K562 (cell line): ENCODE results near the gene CMTM4. TPM values are rescaled to one million over a fixed set of nuclear protein-coding genes. Genes with fewer than 3 reads are reported as not detected.
A peak's percentile ranks its signal among the peaks of the same experiment; 100 is the strongest.

Experiments
- ATF1 ChIP-seq, 2 experiments: fragments of 450-650 bp in 1 of 2; IDR thresholded peaks; 2 replicates each; pipeline ENCODE4 v1.6.1; 2016; ENCODE audit warnings: missing compliant biosample characterization in 1 of 2, missing genetic modification characterization in 1 of 2
- CREM ChIP-seq: IDR thresholded peaks from 2 replicates; pipeline ENCODE4 v1.6.1; 2014; ENCODE audit warnings: antibody characterized with exemption, low read depth
- ETS1 ChIP-seq: conservative IDR thresholded peaks from 2 replicates; pipeline ENCODE4 v1.6.1; 2011; ENCODE audit warnings: low read depth, mild to moderate bottlenecking, low read length; ENCODE audit not compliant: control insufficient read depth
- FOXJ2 ChIP-seq: fragments of 200-800 bp; sonication (Bioruptor generic); IDR thresholded peaks from 2 replicates; pipeline ENCODE4 v1.6.1; 2016; ENCODE audit warnings: missing genetic modification characterization, missing compliant biosample characterization
- JUN ChIP-seq, 2 experiments: sonication (generic) in 1 of 2; formaldehyde crosslinking in 1 of 2; IDR thresholded peaks; 2 replicates each; pipeline versions ENCODE4 v1.6.1 to v1.8.0; 2012 to 2022; ENCODE audit warnings: borderline replicate concordance in 2 of 2, mild to moderate bottlenecking in 2 of 2, improper control_type of control experiment in 1 of 2, low read depth in 1 of 2, low read length in 1 of 2, missing genetic modification reagents in 1 of 2
- MGA ChIP-seq: fragments of 450-650 bp; IDR thresholded peaks from 2 replicates; pipeline ENCODE4 v1.6.1; 2016; ENCODE audit warnings: mild to moderate bottlenecking, moderate library complexity
- MYC ChIP-seq, 2 experiments: fragments of 250-450 bp in 1 of 2; sonication (Bioruptor Pico) in 1 of 2; IDR thresholded peaks; 2 replicates each; pipeline versions ENCODE4 v1.5.1 to v1.6.1; 2012 to 2021; ENCODE audit warnings: low read depth in 2 of 2, borderline replicate concordance in 1 of 2, improper control_type of control experiment in 1 of 2, low read length in 1 of 2, mild to moderate bottlenecking in 1 of 2, moderate library complexity in 1 of 2
- U2AF1 ChIP-seq: fragments of 200-400 bp; formaldehyde crosslinking; optimal IDR thresholded peaks from 2 replicates; pipeline ENCODE3; 2017; ENCODE audit warnings: mild to moderate bottlenecking, low read depth, low read length, moderate library complexity
- ZNF311 ChIP-seq: fragments of 250-450 bp; sonication (Bioruptor Pico); IDR thresholded peaks from 2 replicates; pipeline ENCODE4 v1.4.0; 2020; ENCODE audit warnings: mild to moderate bottlenecking, moderate library complexity
- polyA plus RNA-seq, 8 experiments: library from polyadenylated mRNA; depleted of rRNA in 4 of 8; stranded (reverse) in 5 of 8; unstranded in 3 of 8; fragments of >200 nt; fragmentation: Nextera tagmentation in 2 of 8; fragmentation: Illumina TruSeq in 1 of 8; extraction: Ambion mirVana in 2 of 8; extraction: Trizol in 1 of 8; gene quantifications; 2 replicates each; pipeline versions ENCODE4 v1.2.1 to v1.2.3, GENCODE V29; 2011 to 2014; ENCODE audit warnings: inconsistent platforms in 1 of 8, missing spikeins in 1 of 8
- total RNA-seq, 7 experiments: library from RNA; depleted of rRNA in 6 of 7; stranded (reverse); fragments of >200 nt in 6 of 7; fragmentation: Illumina TruSeq in 2 of 7; extraction: Trizol in 2 of 7; gene quantifications; 2 replicates each; pipeline versions ENCODE4 v1.2.1 to v1.2.3, GENCODE V29; 2011 to 2021; ENCODE audit warnings: low replicate concordance in 1 of 7
- TF ChIP-seq, protein P1 (sequence below): fragments of 200-800 bp; sonication (Bioruptor generic); IDR thresholded peaks from 2 replicates; pipeline ENCODE4 v1.6.1; 2017; ENCODE audit warnings: missing genetic modification characterization, missing compliant biosample characterization

The CMTM4 gene
- total and polyA plus RNA-seq, 9 of the 15 experiments (the other 6 are each of a cell fraction or from before 2014, with no cell fraction given), result 2.0 to 21.3 (median 12.5) TPM

GRCh38 chr16:66619534-66620428 lies 76.8 kb downstream of the CMTM4 start (continued):
- TF ChIP-seq ETS1 (no peak), FOXJ2 (tag) (0 out of 2 replicates have a peak, but pooled peaks have one; percentile 26), MGA (peak; percentile 94), CREM (peak; percentile 68), ZNF311 (CRISPR knock-in tag) (0 out of 2 replicates have a peak, but pooled peaks have one; percentile 12), U2AF1 (no peak), ATF1 (CRISPR knock-in tag; IDR thresholded peaks at IDR 0.05) (no peak), ATF1 (tag; IDR thresholded peaks at IDR 0.05) (peak; percentile 76), MYC (IDR thresholded peaks at IDR 0.05; ENCODE audit: low read depth, low read length) (peak; percentile 85), MYC (CRISPR knock-in tag; IDR thresholded peaks at IDR 0.05; ENCODE audit: borderline replicate concordance, low read depth) (no peak), JUN (IDR thresholded peaks at IDR 0.05; ENCODE audit: borderline replicate concordance, low read depth, low read length) (no peak), JUN (CRISPR knock-in tag; IDR thresholded peaks at IDR 0.05; ENCODE audit: borderline replicate concordance) (peak; percentile 75; the same call in 1 of the 2 replicates)
- TF ChIP-seq, protein P1, sequence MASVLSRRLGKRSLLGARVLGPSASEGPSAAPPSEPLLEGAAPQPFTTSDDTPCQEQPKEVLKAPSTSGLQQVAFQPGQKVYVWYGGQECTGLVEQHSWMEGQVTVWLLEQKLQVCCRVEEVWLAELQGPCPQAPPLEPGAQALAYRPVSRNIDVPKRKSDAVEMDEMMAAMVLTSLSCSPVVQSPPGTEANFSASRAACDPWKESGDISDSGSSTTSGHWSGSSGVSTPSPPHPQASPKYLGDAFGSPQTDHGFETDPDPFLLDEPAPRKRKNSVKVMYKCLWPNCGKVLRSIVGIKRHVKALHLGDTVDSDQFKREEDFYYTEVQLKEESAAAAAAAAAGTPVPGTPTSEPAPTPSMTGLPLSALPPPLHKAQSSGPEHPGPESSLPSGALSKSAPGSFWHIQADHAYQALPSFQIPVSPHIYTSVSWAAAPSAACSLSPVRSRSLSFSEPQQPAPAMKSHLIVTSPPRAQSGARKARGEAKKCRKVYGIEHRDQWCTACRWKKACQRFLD (CRISPR knock-in tag), result peak; percentile 85; the same call in 1 of the 2 replicates
